ENCODE measurements around the gene ENPP6. TPM values are rescaled to one million over a fixed set of nuclear protein-coding genes. Genes with fewer than 3 reads are reported as not detected.
"Not testable (repeated sequence)": the region's sequence is repeated elsewhere in the genome, so short reads cannot be mapped to it uniquely, and the experiment has no call there.

Gene ENPP6
- total and polyA plus RNA-seq, 2 donors (not counting 1 experiment from before 2014, with no cell fraction given), result 0.01 TPM; not detected in 1

DNA sequence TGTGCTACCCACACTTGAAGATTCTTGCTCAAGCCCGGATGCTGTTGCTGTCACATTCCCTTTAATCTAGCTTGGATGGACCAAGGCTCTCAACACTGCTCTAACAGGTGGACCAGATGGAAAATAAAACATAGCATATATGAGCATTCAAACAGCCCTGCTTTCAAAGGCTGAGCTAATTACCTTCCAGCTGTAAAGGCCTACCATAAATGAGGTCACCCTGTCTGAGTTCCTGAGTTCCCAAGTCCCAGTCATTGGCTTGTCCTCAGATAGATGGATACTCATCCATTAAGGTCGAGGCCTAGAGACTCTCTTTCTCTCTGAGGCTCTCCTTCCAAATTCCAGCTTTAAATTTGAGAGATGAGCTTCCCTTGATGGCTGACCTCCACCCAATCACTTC, 165.1 kb downstream of the ENPP6 start:
- Histone ChIP-seq H3K9me3 (ENCODE audit: control extremely low read depth in 1 of 3, control insufficient read depth in 2 of 3, insufficient read depth in 1 of 3, low read length in 2 of 3) (peaks cover 0 to 16% (median 0%) of the 10 kb centered on the region in 3 donors), H3K27me3 (replicated peaks in 1 of 4; ENCODE audit: control extremely low read depth in 1 of 4, control insufficient read depth in 3 of 4, insufficient read depth in 4 of 4, low read length in 3 of 4) (no peaks in the 10 kb centered on the region), H3K4me3 (ENCODE audit: control extremely low read depth in 1 of 5, extremely low read depth in 1 of 5, insufficient read depth in 1 of 5, low read depth in 2 of 5, low read length in 4 of 5) (no peak overlapping the region), H4K20me1 (ENCODE audit: control insufficient read depth, insufficient read depth, low read length, poor library complexity, severe bottlenecking) (no peaks in the 10 kb centered on the region), H3K79me2 (ENCODE audit: control insufficient read depth, insufficient read depth, low read length) (no peaks in the 10 kb centered on the region), H3K9ac (ENCODE audit: low read length) (no peak overlapping the region), H3K4me1 (ENCODE audit: control insufficient read depth in 2 of 2, insufficient read depth in 2 of 2, low read length in 2 of 2) (no peaks in the 10 kb centered on the region), H3K27ac (ENCODE audit: low read length in 2 of 2) (no peak overlapping the region), H2AFZ (ENCODE audit: insufficient read depth, low read depth, low read length, poor library complexity, severe bottlenecking) (no peak overlapping the region), H3K36me3 (replicated peaks in 1 of 2; ENCODE audit: control extremely low read depth in 1 of 2, control insufficient read depth in 1 of 2, extremely low read depth in 1 of 2, insufficient read depth in 2 of 2, low read length in 1 of 2) (no peaks in the 10 kb centered on the region), H3K4me2 (replicated peaks; ENCODE audit: low read depth, low read length, poor library complexity, severe bottlenecking) (no peak overlapping the region)
- Mint-ChIP-seq H3K27ac (no peak overlapping the region), H3K9me3 (ENCODE audit: insufficient read depth) (peaks cover 2% of the 10 kb centered on the region), H3K4me1 (no peaks in the 10 kb centered on the region), H3K4me3 (no peak overlapping the region), H3K27me3 (peaks cover 17% of the 10 kb centered on the region)
- ChIA-PET POLR2A (no interaction called here), CTCF (no interaction called here)
- intact Hi-C loops (cut with micrococcal nuclease), result no loop called here
- ATAC-seq (ENCODE audit: low read depth) (no peak), DNase-seq (no peak)
- 75% methylated on average over 1 of the region's 2 CpGs for WGBS (ENCODE audit: insufficient coverage)
- TF ChIP-seq EZH2 (IDR thresholded peaks at IDR 0.05; ENCODE audit: borderline replicate concordance, insufficient read depth, low read depth, low read length, poor library complexity, severe bottlenecking), result no peak
- TF ChIP-seq, protein P1, sequence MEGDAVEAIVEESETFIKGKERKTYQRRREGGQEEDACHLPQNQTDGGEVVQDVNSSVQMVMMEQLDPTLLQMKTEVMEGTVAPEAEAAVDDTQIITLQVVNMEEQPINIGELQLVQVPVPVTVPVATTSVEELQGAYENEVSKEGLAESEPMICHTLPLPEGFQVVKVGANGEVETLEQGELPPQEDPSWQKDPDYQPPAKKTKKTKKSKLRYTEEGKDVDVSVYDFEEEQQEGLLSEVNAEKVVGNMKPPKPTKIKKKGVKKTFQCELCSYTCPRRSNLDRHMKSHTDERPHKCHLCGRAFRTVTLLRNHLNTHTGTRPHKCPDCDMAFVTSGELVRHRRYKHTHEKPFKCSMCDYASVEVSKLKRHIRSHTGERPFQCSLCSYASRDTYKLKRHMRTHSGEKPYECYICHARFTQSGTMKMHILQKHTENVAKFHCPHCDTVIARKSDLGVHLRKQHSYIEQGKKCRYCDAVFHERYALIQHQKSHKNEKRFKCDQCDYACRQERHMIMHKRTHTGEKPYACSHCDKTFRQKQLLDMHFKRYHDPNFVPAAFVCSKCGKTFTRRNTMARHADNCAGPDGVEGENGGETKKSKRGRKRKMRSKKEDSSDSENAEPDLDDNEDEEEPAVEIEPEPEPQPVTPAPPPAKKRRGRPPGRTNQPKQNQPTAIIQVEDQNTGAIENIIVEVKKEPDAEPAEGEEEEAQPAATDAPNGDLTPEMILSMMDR (IDR thresholded peaks at IDR 0.05), result no peak

DNA sequence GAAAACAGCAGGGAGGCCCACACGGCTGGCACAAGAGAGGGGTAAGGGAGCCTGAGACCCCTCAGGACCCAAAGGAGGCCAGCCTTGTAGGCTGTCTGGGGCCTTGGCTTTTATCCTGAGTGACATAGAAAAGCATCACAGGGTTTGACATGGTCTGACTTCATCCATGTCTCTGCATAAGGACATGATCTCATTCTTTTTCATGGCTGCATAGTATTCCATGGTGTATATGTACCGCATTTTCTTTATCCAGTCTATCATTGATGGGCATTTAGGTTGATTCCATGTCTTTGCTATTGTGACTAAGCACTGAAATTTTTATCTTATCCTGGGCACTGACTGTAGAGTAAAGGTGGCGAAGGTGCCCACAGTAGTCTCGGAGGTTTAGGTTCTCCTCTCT, 166.4 kb downstream of the ENPP6 start:
- H3K4me3 ChIP-seq (ENCODE audit: control extremely low read depth in 1 of 5, extremely low read depth in 1 of 5, insufficient read depth in 1 of 5, low read depth in 2 of 5, low read length in 4 of 5); POLR2A ChIA-PET; H3K27ac ChIP-seq (ENCODE audit: low read length in 2 of 2); H3K9me3 Mint-ChIP-seq (ENCODE audit: insufficient read depth); CTCF ChIA-PET; H3K4me1 Mint-ChIP-seq; H3K9ac ChIP-seq (ENCODE audit: low read length); H2AFZ ChIP-seq (ENCODE audit: insufficient read depth, low read depth, low read length, poor library complexity, severe bottlenecking); intact Hi-C loops (cut with micrococcal nuclease); H4K20me1 ChIP-seq (ENCODE audit: control insufficient read depth, insufficient read depth, low read length, poor library complexity, severe bottlenecking); H3K4me1 ChIP-seq (ENCODE audit: control insufficient read depth in 2 of 2, insufficient read depth in 2 of 2, low read length in 2 of 2); H3K27me3 ChIP-seq (replicated peaks in 1 of 4; ENCODE audit: control extremely low read depth in 1 of 4, control insufficient read depth in 3 of 4, insufficient read depth in 4 of 4, low read length in 3 of 4); ATAC-seq (ENCODE audit: low read depth); H3K4me3 Mint-ChIP-seq; H3K79me2 ChIP-seq (ENCODE audit: control insufficient read depth, insufficient read depth, low read length); H3K4me2 ChIP-seq (replicated peaks; ENCODE audit: low read depth, low read length, poor library complexity, severe bottlenecking); H3K36me3 ChIP-seq (replicated peaks in 1 of 2; ENCODE audit: control extremely low read depth in 1 of 2, control insufficient read depth in 1 of 2, extremely low read depth in 1 of 2, insufficient read depth in 2 of 2, low read length in 1 of 2); H3K27ac Mint-ChIP-seq; DNase-seq: not testable (repeated sequence)
- peaks cover 17% of the 10 kb centered on the region for H3K27me3 Mint-ChIP-seq
- peaks cover 0 to 16% (median 5%) of the 10 kb centered on the region in 3 donors for H3K9me3 ChIP-seq (ENCODE audit: control extremely low read depth in 1 of 3, control insufficient read depth in 2 of 3, insufficient read depth in 1 of 3, low read length in 2 of 3)
- WGBS (ENCODE audit: insufficient coverage), result 93% methylated on average over 1 of the region's 4 CpGs
